Measurements from ENCODE around the gene FTO.

GRCh38 chr16:53741546-53741945 is 37.6 kb downstream of the FTO start:
- TF ChIP-seq GATA2 (IDR thresholded peaks at IDR 0.05; ENCODE audit: low read depth, low read length) = no peak
- no peak for TF ChIP-seq GATA3 (IDR thresholded peaks at IDR 0.05; ENCODE audit: low read depth, low read length)
